Fibroblast of pulmonary artery (primary cell): ENCODE data around the gene SECTM1.
"Not testable (repeated sequence)": the region's sequence is repeated elsewhere in the genome, so short reads cannot be mapped to it uniquely, and the experiment has no call there.

Experiments used
- DNase-seq: peaks from one replicate; pipeline ENCODE4 v3.0.0-alpha.2; 2010; ENCODE audit warnings: low read depth
- H3K4me3 ChIP-seq: replicated peaks from 2 replicates; pipeline ENCODE4 v1.5.1; 2011; ENCODE audit warnings: low read depth, mild to moderate bottlenecking, control low read depth, low read length, moderate library complexity
- CTCF ChIP-seq: IDR thresholded peaks from 2 replicates; pipeline ENCODE4 v1.5.1; 2011; ENCODE audit warnings: mild to moderate bottlenecking, control low read depth, low read length, inconsistent platforms; ENCODE audit errors: missing control alignments

The SECTM1 gene

GRCh38 chr17:82333279-82334171 lies at the start of gene SECTM1:
SECTM1 (minus strand) TSS chr17:82333766; CDS start chr17:82327240, 6,526 bp downstream.
- H3K4me3 ChIP-seq: peak within 1 kb of the TSS; percentile 61
- no peak for TF ChIP-seq CTCF
- DNase-seq: peak; percentile 35

GRCh38 chr17:82382933-82383255 lies 49.3 kb upstream of the SECTM1 start:
- DNase-seq: no peak
- TF ChIP-seq CTCF: no peak
- no peak overlapping the region for H3K4me3 ChIP-seq

- not testable (repeated sequence) for H3K4me3 ChIP-seq, DNase-seq
These were observed 48.8 kb upstream of the SECTM1 start for GRCh38 chr17:82382220-82382932.

- not testable (repeated sequence) for DNase-seq
These were observed 48.1 kb upstream of the SECTM1 start for GRCh38 chr17:82381703-82382009.

GRCh38 chr17:82380860-82381702 lies 47.5 kb upstream of the SECTM1 start:
- DNase-seq: peak; percentile 10
- no peak for TF ChIP-seq CTCF
- no peak overlapping the region for H3K4me3 ChIP-seq

More at GRCh38 chr17:82381703-82382009, 48.1 kb upstream of the SECTM1 start:
- not testable (repeated sequence) for H3K4me3 ChIP-seq

- no peak for DNase-seq
- no peak overlapping the region for H3K4me3 ChIP-seq
- TF ChIP-seq CTCF: no peak
These were observed 45.1 kb upstream of the SECTM1 start for GRCh38 chr17:82378741-82379021.

GRCh38 chr17:82377924-82378740 lies 44.6 kb upstream of the SECTM1 start:
- TF ChIP-seq CTCF: no peak
- H3K4me3 ChIP-seq: no peak overlapping the region
- DNase-seq: no peak

GRCh38 chr17:82377294-82377693 lies 43.7 kb upstream of the SECTM1 start:
- H3K4me3 ChIP-seq, DNase-seq: not testable (repeated sequence)
